ENCODE results near the gene TPM3.

Gene TPM3

GRCh38 chr1:154142358-154142757, 49.5 kb downstream of the TPM3 start:
- no peak overlapping the region for H4K8ac ChIP-seq (ENCODE audit: low read depth, low read length)
- H2AK5ac ChIP-seq (ENCODE audit: low read length), result no peak overlapping the region
- no peak overlapping the region for H3K14ac ChIP-seq (ENCODE audit: low read length)
- no peak overlapping the region for H3K27ac ChIP-seq (ENCODE audit: low read depth, low read length)
- no peak overlapping the region for H3K4ac ChIP-seq (ENCODE audit: low read depth, low read length)
- H3K9me3 ChIP-seq (ENCODE audit: insufficient read depth, low read depth, low read length), result no peaks in the 10 kb centered on the region
- no peak overlapping the region for H3K23ac ChIP-seq (ENCODE audit: low read length)
- no peak overlapping the region for H2BK12ac ChIP-seq (ENCODE audit: low read length)
- H3K79me1 ChIP-seq (ENCODE audit: low read length), result no peaks in the 10 kb centered on the region
- no peak overlapping the region for H3K18ac ChIP-seq (ENCODE audit: low read length)
- H3K79me2 ChIP-seq (ENCODE audit: control insufficient read depth, insufficient read depth, low read length, poor library complexity), result no peaks in the 10 kb centered on the region
- no peak overlapping the region for H2BK5ac ChIP-seq (ENCODE audit: low read depth, low read length, poor library complexity)
- no peak overlapping the region for H3K4me2 ChIP-seq (ENCODE audit: low read length)
- no peaks in the 10 kb centered on the region for H3K4me1 ChIP-seq (ENCODE audit: control insufficient read depth in 1 of 2, insufficient read depth in 2 of 2, low read length in 2 of 2)
- no peak overlapping the region for H3K9ac ChIP-seq (ENCODE audit: low read length)
- H3K36me3 ChIP-seq (ENCODE audit: control insufficient read depth in 1 of 2, insufficient read depth in 2 of 2, low read length in 2 of 2), result no peaks in the 10 kb centered on the region
- DNase-seq, result no peak
- H4K91ac ChIP-seq (ENCODE audit: low read depth, low read length), result no peak overlapping the region
- no CpG with 5 or more reads among the region's 6 CpGs for WGBS (ENCODE audit: extremely low coverage, insufficient coverage, insufficient read length)
- H2AFZ ChIP-seq (ENCODE audit: insufficient read depth, low read length, poor library complexity), result no peak overlapping the region
- no peak overlapping the region for H4K12ac ChIP-seq (ENCODE audit: low read depth, low read length)
- no peak overlapping the region for H2BK120ac ChIP-seq (ENCODE audit: insufficient read depth, low read length, poor library complexity)
- no peaks in the 10 kb centered on the region for H3K27me3 ChIP-seq (ENCODE audit: insufficient read depth, low read length)
- H3K4me3 ChIP-seq (ENCODE audit: low read depth, low read length), result no peak overlapping the region

- H4K12ac ChIP-seq (ENCODE audit: low read depth, low read length), result no peak overlapping the region
- H3K4me2 ChIP-seq (ENCODE audit: low read length), result no peak overlapping the region
- no peak overlapping the region for H3K23ac ChIP-seq (ENCODE audit: low read length)
- H2BK120ac ChIP-seq (ENCODE audit: insufficient read depth, low read length, poor library complexity), result no peak overlapping the region
- no peak overlapping the region for H3K4ac ChIP-seq (ENCODE audit: low read depth, low read length)
- H4K91ac ChIP-seq (ENCODE audit: low read depth, low read length), result no peak overlapping the region
- H3K9me3 ChIP-seq (ENCODE audit: insufficient read depth, low read depth, low read length), result no peaks in the 10 kb centered on the region
- no peak overlapping the region for H2BK5ac ChIP-seq (ENCODE audit: low read depth, low read length, poor library complexity)
- H3K27me3 ChIP-seq (ENCODE audit: insufficient read depth, low read length), result no peaks in the 10 kb centered on the region
- H3K18ac ChIP-seq (ENCODE audit: low read length), result no peak overlapping the region
- no peak overlapping the region for H2AFZ ChIP-seq (ENCODE audit: insufficient read depth, low read length, poor library complexity)
- no peak overlapping the region for H3K9ac ChIP-seq (ENCODE audit: low read length)
- no peak for DNase-seq
- H2AK5ac ChIP-seq (ENCODE audit: low read length), result no peak overlapping the region
- H3K79me1 ChIP-seq (ENCODE audit: low read length), result no peaks in the 10 kb centered on the region
- no peak overlapping the region for H3K4me3 ChIP-seq (ENCODE audit: low read depth, low read length)
- no peaks in the 10 kb centered on the region for H3K4me1 ChIP-seq (ENCODE audit: control insufficient read depth in 1 of 2, insufficient read depth in 2 of 2, low read length in 2 of 2)
- H4K8ac ChIP-seq (ENCODE audit: low read depth, low read length), result no peak overlapping the region
- WGBS (ENCODE audit: extremely low coverage, insufficient coverage, insufficient read length), result no CpG with 5 or more reads among the region's 3 CpGs
- H2BK12ac ChIP-seq (ENCODE audit: low read length), result no peak overlapping the region
- H3K36me3 ChIP-seq (ENCODE audit: control insufficient read depth in 1 of 2, insufficient read depth in 2 of 2, low read length in 2 of 2), result no peaks in the 10 kb centered on the region
- H3K14ac ChIP-seq (ENCODE audit: low read length), result no peak overlapping the region
- no peaks in the 10 kb centered on the region for H3K79me2 ChIP-seq (ENCODE audit: control insufficient read depth, insufficient read depth, low read length, poor library complexity)
- H3K27ac ChIP-seq (ENCODE audit: low read depth, low read length), result no peak overlapping the region
Observed at GRCh38 chr1:154141240-154141639, 50.7 kb downstream of the TPM3 start.

GRCh38 chr1:154137888-154138287, 54.0 kb downstream of the TPM3 start:
- no peaks in the 10 kb centered on the region for H3K27me3 ChIP-seq (ENCODE audit: insufficient read depth, low read length)
- no peak overlapping the region for H2BK12ac ChIP-seq (ENCODE audit: low read length)
- H3K27ac ChIP-seq (ENCODE audit: low read depth, low read length), result no peak overlapping the region
- H3K36me3 ChIP-seq (ENCODE audit: control insufficient read depth in 1 of 2, insufficient read depth in 2 of 2, low read length in 2 of 2), result no peaks in the 10 kb centered on the region
- H3K14ac ChIP-seq (ENCODE audit: low read length), result no peak overlapping the region
- H3K23ac ChIP-seq (ENCODE audit: low read length), result no peak overlapping the region
- no peaks in the 10 kb centered on the region for H3K79me2 ChIP-seq (ENCODE audit: control insufficient read depth, insufficient read depth, low read length, poor library complexity)
- H2BK5ac ChIP-seq (ENCODE audit: low read depth, low read length, poor library complexity), result no peak overlapping the region
- H4K91ac ChIP-seq (ENCODE audit: low read depth, low read length), result no peak overlapping the region
- H3K4me3 ChIP-seq (ENCODE audit: low read depth, low read length), result no peak overlapping the region
- no peak overlapping the region for H4K8ac ChIP-seq (ENCODE audit: low read depth, low read length)
- DNase-seq, result no peak
- no peak overlapping the region for H2AK5ac ChIP-seq (ENCODE audit: low read length)
- H3K9ac ChIP-seq (ENCODE audit: low read length), result no peak overlapping the region
- no peak overlapping the region for H3K18ac ChIP-seq (ENCODE audit: low read length)
- H3K4ac ChIP-seq (ENCODE audit: low read depth, low read length), result no peak overlapping the region
- H2AFZ ChIP-seq (ENCODE audit: insufficient read depth, low read length, poor library complexity), result no peak overlapping the region
- H3K4me1 ChIP-seq (ENCODE audit: control insufficient read depth in 1 of 2, insufficient read depth in 2 of 2, low read length in 2 of 2), result no peaks in the 10 kb centered on the region
- no peak overlapping the region for H4K12ac ChIP-seq (ENCODE audit: low read depth, low read length)
- H3K79me1 ChIP-seq (ENCODE audit: low read length), result no peaks in the 10 kb centered on the region
- H3K4me2 ChIP-seq (ENCODE audit: low read length), result no peak overlapping the region
- no CpG with 5 or more reads among the region's 3 CpGs for WGBS (ENCODE audit: extremely low coverage, insufficient coverage, insufficient read length)
- no peak overlapping the region for H2BK120ac ChIP-seq (ENCODE audit: insufficient read depth, low read length, poor library complexity)
- no peaks in the 10 kb centered on the region for H3K9me3 ChIP-seq (ENCODE audit: insufficient read depth, low read depth, low read length)

- H2AK5ac ChIP-seq (ENCODE audit: low read length), result no peak overlapping the region
- no peak overlapping the region for H4K8ac ChIP-seq (ENCODE audit: low read depth, low read length)
- H4K91ac ChIP-seq (ENCODE audit: low read depth, low read length), result no peak overlapping the region
- H2BK120ac ChIP-seq (ENCODE audit: insufficient read depth, low read length, poor library complexity), result no peak overlapping the region
- H3K9ac ChIP-seq (ENCODE audit: low read length), result no peak overlapping the region
- no peak overlapping the region for H3K27ac ChIP-seq (ENCODE audit: low read depth, low read length)
- H2AFZ ChIP-seq (ENCODE audit: insufficient read depth, low read length, poor library complexity), result no peak overlapping the region
- no peak overlapping the region for H3K18ac ChIP-seq (ENCODE audit: low read length)
- H3K79me2 ChIP-seq (ENCODE audit: control insufficient read depth, insufficient read depth, low read length, poor library complexity), result no peaks in the 10 kb centered on the region
- H3K79me1 ChIP-seq (ENCODE audit: low read length), result no peaks in the 10 kb centered on the region
- H2BK5ac ChIP-seq (ENCODE audit: low read depth, low read length, poor library complexity), result no peak overlapping the region
- no peak for DNase-seq
- no peaks in the 10 kb centered on the region for H3K36me3 ChIP-seq (ENCODE audit: control insufficient read depth in 1 of 2, insufficient read depth in 2 of 2, low read length in 2 of 2)
- no peaks in the 10 kb centered on the region for H3K4me1 ChIP-seq (ENCODE audit: control insufficient read depth in 1 of 2, insufficient read depth in 2 of 2, low read length in 2 of 2)
- H3K4me2 ChIP-seq (ENCODE audit: low read length), result no peak overlapping the region
- no peak overlapping the region for H3K4me3 ChIP-seq (ENCODE audit: low read depth, low read length)
- no peak overlapping the region for H3K23ac ChIP-seq (ENCODE audit: low read length)
- no peak overlapping the region for H4K12ac ChIP-seq (ENCODE audit: low read depth, low read length)
- H3K27me3 ChIP-seq (ENCODE audit: insufficient read depth, low read length), result no peaks in the 10 kb centered on the region
- H2BK12ac ChIP-seq (ENCODE audit: low read length), result no peak overlapping the region
- H3K4ac ChIP-seq (ENCODE audit: low read depth, low read length), result no peak overlapping the region
- no peaks in the 10 kb centered on the region for H3K9me3 ChIP-seq (ENCODE audit: insufficient read depth, low read depth, low read length)
- no peak overlapping the region for H3K14ac ChIP-seq (ENCODE audit: low read length)
- WGBS (ENCODE audit: extremely low coverage, insufficient coverage, insufficient read length), result no CpG with 5 or more reads among the region's 2 CpGs
Observed at GRCh38 chr1:154133256-154133655, 58.6 kb downstream of the TPM3 start.
